Measurements from ENCODE around the gene IRX5. TPM values are rescaled to one million over a fixed set of nuclear protein-coding genes. Genes with fewer than 3 reads are reported as not detected.

IRX5 gene
- total and polyA plus RNA-seq, 2 of the 8 experiments (the other 6 are each of a cell fraction or from before 2014, with no cell fraction given): 0.48 to 0.56 TPM

GRCh38 chr16:54929090-54930004, 1.3 kb upstream of the IRX5 start (continued):
- TF ChIP-seq KDM1A (IDR thresholded peaks at IDR 0.05; ENCODE audit: borderline replicate concordance, low read length) (no peak), GABPA (IDR thresholded peaks at IDR 0.05; ENCODE audit: borderline replicate concordance, insufficient read depth, low read length) (no peak), USF2 (IDR thresholded peaks at IDR 0.05; ENCODE audit: low read length) (no peak), SUZ12 (IDR thresholded peaks at IDR 0.05; ENCODE audit: low read length) (peak; percentile 39; the same call in 1 of the 2 replicates), CHD2 (IDR thresholded peaks at IDR 0.05; ENCODE audit: low read length) (no peak), SP4 (IDR thresholded peaks at IDR 0.05; ENCODE audit: low read length) (0 out of 2 replicates have a peak, but pooled peaks have one; percentile 27), TAF1 (IDR thresholded peaks at IDR 0.05; ENCODE audit: low read depth, low read length) (0 out of 2 replicates have a peak, but pooled peaks have one; percentile 2), SIN3A (conservative IDR thresholded peaks at IDR 0.05 in 1 of 2, IDR thresholded peaks at IDR 0.05 in 1 of 2; ENCODE audit: low read depth in 1 of 2, low read length in 2 of 2) (0 out of 4 replicates have a peak, but pooled peaks of 1 of the 2 experiments have one; percentile 21), CHD1 (IDR thresholded peaks at IDR 0.05; ENCODE audit: low read depth, low read length) (no peak), KDM4A (IDR thresholded peaks at IDR 0.05; ENCODE audit: low read depth, low read length, severe bottlenecking) (peak; percentile 17), RXRA (IDR thresholded peaks at IDR 0.05; ENCODE audit: insufficient read depth, low read depth, low read length) (no peak), POLR2AphosphoS5 (IDR thresholded peaks at IDR 0.05; ENCODE audit: low read depth, low read length) (no peak), EGR1 (IDR thresholded peaks at IDR 0.05; ENCODE audit: borderline replicate concordance, low read depth, low read length) (peak; percentile 32; the same call in 1 of the 2 replicates), RAD21 (IDR thresholded peaks at IDR 0.05 in 1 of 2, conservative IDR thresholded peaks at IDR 0.05 in 1 of 2; ENCODE audit: low read depth in 2 of 2, low read length in 2 of 2) (peak in 1 of 2 experiments; percentile 39; a peak in 3 of 4 replicates), SP1 (IDR thresholded peaks at IDR 0.05; ENCODE audit: low read depth, low read length) (peak; percentile 85), CTBP2 (IDR thresholded peaks at IDR 0.05; ENCODE audit: borderline replicate concordance, insufficient read depth, insufficient read length, low read length) (no peak), HDAC6 (IDR thresholded peaks at IDR 0.05; ENCODE audit: low read depth, low read length) (no peak)
- TF ChIP-seq, protein P1, sequence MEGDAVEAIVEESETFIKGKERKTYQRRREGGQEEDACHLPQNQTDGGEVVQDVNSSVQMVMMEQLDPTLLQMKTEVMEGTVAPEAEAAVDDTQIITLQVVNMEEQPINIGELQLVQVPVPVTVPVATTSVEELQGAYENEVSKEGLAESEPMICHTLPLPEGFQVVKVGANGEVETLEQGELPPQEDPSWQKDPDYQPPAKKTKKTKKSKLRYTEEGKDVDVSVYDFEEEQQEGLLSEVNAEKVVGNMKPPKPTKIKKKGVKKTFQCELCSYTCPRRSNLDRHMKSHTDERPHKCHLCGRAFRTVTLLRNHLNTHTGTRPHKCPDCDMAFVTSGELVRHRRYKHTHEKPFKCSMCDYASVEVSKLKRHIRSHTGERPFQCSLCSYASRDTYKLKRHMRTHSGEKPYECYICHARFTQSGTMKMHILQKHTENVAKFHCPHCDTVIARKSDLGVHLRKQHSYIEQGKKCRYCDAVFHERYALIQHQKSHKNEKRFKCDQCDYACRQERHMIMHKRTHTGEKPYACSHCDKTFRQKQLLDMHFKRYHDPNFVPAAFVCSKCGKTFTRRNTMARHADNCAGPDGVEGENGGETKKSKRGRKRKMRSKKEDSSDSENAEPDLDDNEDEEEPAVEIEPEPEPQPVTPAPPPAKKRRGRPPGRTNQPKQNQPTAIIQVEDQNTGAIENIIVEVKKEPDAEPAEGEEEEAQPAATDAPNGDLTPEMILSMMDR (IDR thresholded peaks at IDR 0.05; ENCODE audit: control extremely low read depth in 1 of 3, insufficient read depth in 1 of 3, low read depth in 1 of 3, low read length in 3 of 3): peak in 1 of 3 experiments; percentile 10; a peak in 1 of 4 replicates

Measured in H1 (cell line).